Measurements from ENCODE around the gene TRIM3. TPM values are rescaled to one million over a fixed set of nuclear protein-coding genes. Genes with fewer than 3 reads are reported as not detected.
A peak's percentile ranks its signal among the peaks of the same experiment; 100 is the strongest.

Gene TRIM3
- total RNA-seq, 2 donors from 2014 or later, result 7.1 to 19.5 TPM

DNA sequence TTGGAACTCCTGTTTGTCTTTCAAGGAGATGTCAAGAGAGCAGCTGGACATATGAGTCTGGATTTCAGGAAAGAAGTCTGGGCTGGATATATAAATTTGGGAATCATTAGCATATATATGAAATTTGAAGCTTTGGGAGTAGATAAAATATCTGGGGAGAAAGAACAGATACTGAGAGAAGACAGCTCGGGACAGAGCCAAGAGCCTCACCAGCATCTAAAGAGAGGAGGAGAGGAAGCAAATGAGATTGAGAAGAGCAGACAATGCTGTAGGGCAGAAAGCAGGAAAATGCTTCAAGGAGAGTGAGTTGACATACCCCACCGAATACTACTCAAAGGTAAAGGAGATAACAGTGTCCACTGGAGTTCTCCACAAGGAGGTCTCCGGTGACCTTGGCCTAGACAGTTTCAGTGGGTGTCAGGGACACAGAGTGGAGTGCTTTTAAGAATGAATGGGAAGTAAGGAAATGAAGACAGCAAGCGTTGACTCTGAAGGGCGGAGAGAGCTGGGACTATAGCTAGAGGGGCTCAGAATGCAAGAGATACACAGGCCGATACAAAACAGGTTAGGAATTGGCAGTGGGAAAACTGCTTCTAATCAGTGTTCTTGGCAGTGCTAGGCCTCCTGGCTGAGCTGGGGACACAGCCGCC is 55.7 kb downstream of the TRIM3 start:
- peak overlapping the region; percentile 95 to 97 for H3K27ac ChIP-seq
- H3K27me3 ChIP-seq, result no peaks in the 10 kb centered on the region
- no peaks in the 10 kb centered on the region for H3K9me3 ChIP-seq
- DNase-seq (ENCODE audit: low spot score), result no peak
- no peaks in the 10 kb centered on the region for H3K36me3 ChIP-seq
- TF ChIP-seq, protein P1, sequence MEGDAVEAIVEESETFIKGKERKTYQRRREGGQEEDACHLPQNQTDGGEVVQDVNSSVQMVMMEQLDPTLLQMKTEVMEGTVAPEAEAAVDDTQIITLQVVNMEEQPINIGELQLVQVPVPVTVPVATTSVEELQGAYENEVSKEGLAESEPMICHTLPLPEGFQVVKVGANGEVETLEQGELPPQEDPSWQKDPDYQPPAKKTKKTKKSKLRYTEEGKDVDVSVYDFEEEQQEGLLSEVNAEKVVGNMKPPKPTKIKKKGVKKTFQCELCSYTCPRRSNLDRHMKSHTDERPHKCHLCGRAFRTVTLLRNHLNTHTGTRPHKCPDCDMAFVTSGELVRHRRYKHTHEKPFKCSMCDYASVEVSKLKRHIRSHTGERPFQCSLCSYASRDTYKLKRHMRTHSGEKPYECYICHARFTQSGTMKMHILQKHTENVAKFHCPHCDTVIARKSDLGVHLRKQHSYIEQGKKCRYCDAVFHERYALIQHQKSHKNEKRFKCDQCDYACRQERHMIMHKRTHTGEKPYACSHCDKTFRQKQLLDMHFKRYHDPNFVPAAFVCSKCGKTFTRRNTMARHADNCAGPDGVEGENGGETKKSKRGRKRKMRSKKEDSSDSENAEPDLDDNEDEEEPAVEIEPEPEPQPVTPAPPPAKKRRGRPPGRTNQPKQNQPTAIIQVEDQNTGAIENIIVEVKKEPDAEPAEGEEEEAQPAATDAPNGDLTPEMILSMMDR (IDR thresholded peaks at IDR 0.05), result no peak
- peaks cover 0 to 31% of the 10 kb centered on the region in 2 donors for H3K4me1 ChIP-seq
- peak overlapping the region; percentile 91 to 95 for H3K4me3 ChIP-seq

- H3K27me3 ChIP-seq, result no peaks in the 10 kb centered on the region
- peaks cover 6% of the 10 kb centered on the region for H3K36me3 ChIP-seq
- DNase-seq (ENCODE audit: low spot score), result no peak
- H3K27ac ChIP-seq, result no peak overlapping the region
- H3K9me3 ChIP-seq, result no peaks in the 10 kb centered on the region
- H3K4me3 ChIP-seq, result no peak overlapping the region
- peaks cover 0 to 31% of the 10 kb centered on the region in 2 donors for H3K4me1 ChIP-seq
- TF ChIP-seq, protein P1 (IDR thresholded peaks at IDR 0.05), result no peak
Observed at GRCh38 chr11:6415797-6416196, 57.9 kb downstream of the TRIM3 start.

DNA sequence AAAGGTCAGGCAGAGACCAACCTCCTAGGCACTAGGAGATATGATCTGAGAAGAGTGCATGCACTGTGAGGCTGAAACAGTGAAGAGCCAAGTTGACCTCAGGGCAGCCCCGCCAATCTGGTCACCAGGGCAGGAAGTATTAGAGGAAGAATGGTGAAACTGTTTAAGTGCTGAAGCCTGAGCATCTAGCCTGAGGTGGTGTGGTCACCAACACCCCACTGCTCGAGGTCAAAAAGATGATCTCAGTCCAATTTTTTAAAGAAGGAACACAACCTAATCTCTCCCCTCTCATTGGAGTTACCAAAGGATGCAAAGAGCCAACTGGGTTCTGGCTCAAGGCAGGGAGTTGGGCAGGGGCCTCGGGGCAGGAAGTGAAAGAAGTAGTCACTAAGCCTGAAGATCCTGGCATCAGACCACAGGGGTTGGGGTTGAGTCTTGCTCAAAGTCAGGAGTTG is 58.8 kb downstream of the TRIM3 start:
- H3K27me3 ChIP-seq, result no peaks in the 10 kb centered on the region
- no peak for DNase-seq (ENCODE audit: low spot score)
- H3K9me3 ChIP-seq, result no peaks in the 10 kb centered on the region
- peaks cover 0 to 28% of the 10 kb centered on the region in 2 donors for H3K4me1 ChIP-seq
- no peak overlapping the region for H3K4me3 ChIP-seq
- TF ChIP-seq, protein P1 (IDR thresholded peaks at IDR 0.05), result no peak
- no peak overlapping the region for H3K27ac ChIP-seq
- H3K36me3 ChIP-seq, result peaks cover 14% of the 10 kb centered on the region

- Histone ChIP-seq H3K4me1 (peaks cover 0 to 23% of the 10 kb centered on the region in 2 donors), H3K27me3 (no peaks in the 10 kb centered on the region)
- DNase-seq (ENCODE audit: low spot score), result no peak
Observed at GRCh38 chr11:6413791-6414201, 59.9 kb downstream of the TRIM3 start.

GRCh38 chr11:6411594-6412031 is 62.1 kb downstream of the TRIM3 start:
- peaks cover 0 to 12% of the 10 kb centered on the region in 2 donors for H3K4me1 ChIP-seq
- H3K9me3 ChIP-seq, result no peaks in the 10 kb centered on the region
- TF ChIP-seq, protein P1 (IDR thresholded peaks at IDR 0.05), result no peak
- no peak overlapping the region for H3K4me3 ChIP-seq
- DNase-seq (ENCODE audit: low spot score), result no peak
- peaks cover 22% of the 10 kb centered on the region for H3K36me3 ChIP-seq
- no peaks in the 10 kb centered on the region for H3K27me3 ChIP-seq
- no peak overlapping the region for H3K27ac ChIP-seq

More at GRCh38 chr11:6413791-6414201, 59.9 kb downstream of the TRIM3 start:
- Histone ChIP-seq H3K27ac (no peak overlapping the region), H3K36me3 (peaks cover 22% of the 10 kb centered on the region), H3K4me3 (no peak overlapping the region), H3K9me3 (no peaks in the 10 kb centered on the region)
- TF ChIP-seq, protein P1 (IDR thresholded peaks at IDR 0.05), result no peak
